HAP-1 (cell line): ENCODE results near the gene PLEKHH3.
"Not testable (repeated sequence)": the region's sequence is repeated elsewhere in the genome, so short reads cannot be mapped to it uniquely, and the experiment has no call there.

Source experiments
- DNase-seq, 2 experiments: peaks; one replicate each; pipeline ENCODE4 v3.0.0-alpha.2; 2016 to 2020; ENCODE audit warnings: low spot score in 2 of 2
- H3K27me3 ChIP-seq: fragments of 250-450 bp; sonication (Bioruptor Pico); 2 replicates; pipeline ENCODE4 v1.5.1; 2020; ENCODE audit warnings: low read depth, mild to moderate bottlenecking, moderate library complexity
- H3K36me3 ChIP-seq: fragments of 250-450 bp; sonication (Bioruptor Pico); replicated peaks from 2 replicates; pipeline ENCODE4 v1.5.1; 2020; ENCODE audit warnings: mild to moderate bottlenecking
- H3K4me1 ChIP-seq: fragments of 250-450 bp; sonication (Bioruptor Pico); 2 replicates; pipeline ENCODE4 v1.5.1; 2020; ENCODE audit warnings: mild to moderate bottlenecking
- H3K4me3 ChIP-seq: fragments of 250-450 bp; sonication (Bioruptor Pico); 2 replicates; pipeline ENCODE4 v1.5.1; 2020; ENCODE audit warnings: mild to moderate bottlenecking, moderate library complexity
- H3K9me3 ChIP-seq: fragments of 250-450 bp; sonication (Bioruptor Pico); 2 replicates; pipeline ENCODE4 v1.5.1; 2020; ENCODE audit warnings: mild to moderate bottlenecking, moderate library complexity
- in situ Hi-C: fragments of 300-500 bp; cut with MboI; formaldehyde crosslinking; loops from 3 replicates; pipeline ENCODE4 v1.14.3; 2020; ENCODE audit warnings: low sequenced_read_pairs, inconsistent platforms, mixed read lengths

The PLEKHH3 gene

DNA sequence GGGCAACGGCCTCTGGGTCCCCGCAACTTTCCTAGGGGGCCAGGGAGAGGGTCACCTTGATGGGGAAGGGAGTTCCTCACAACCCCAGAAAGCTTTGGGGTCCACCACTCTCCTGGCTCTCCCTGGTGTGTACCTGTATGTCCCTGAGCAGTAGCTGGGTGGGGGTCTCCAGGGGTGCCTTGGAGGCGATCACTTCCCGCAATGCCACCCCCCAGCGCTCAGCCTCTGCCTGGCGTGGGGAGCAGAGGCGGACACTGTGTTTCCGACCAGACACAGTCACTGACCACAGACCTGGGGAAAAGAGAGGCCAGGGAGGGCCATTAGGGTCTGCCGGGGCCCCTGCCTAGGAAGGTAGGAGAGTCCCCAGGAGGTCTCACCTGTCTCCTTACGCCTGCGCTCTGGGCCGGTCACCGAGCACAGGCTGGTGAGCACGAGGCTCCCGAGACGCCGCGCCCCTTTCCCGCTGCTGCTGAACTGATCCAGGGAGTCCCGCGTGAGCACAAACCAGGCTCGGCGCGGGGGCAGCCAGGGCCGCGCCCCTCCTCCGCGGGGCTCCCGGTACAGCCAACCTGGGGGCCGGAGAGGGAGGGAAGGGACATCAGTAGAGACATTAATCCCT is 3.4 kb downstream of the PLEKHH3 start:
- peaks cover 47% of the 10 kb centered on the region for H3K36me3 ChIP-seq
- no peak for DNase-seq
- in situ Hi-C loops = no loop called here
- peak overlapping the region; percentile 1; the same call in 1 of the 2 replicates for H3K4me3 ChIP-seq
- no peaks in the 10 kb centered on the region for H3K9me3 ChIP-seq
- peaks cover 14% of the 10 kb centered on the region for H3K4me1 ChIP-seq
- no peaks in the 10 kb centered on the region for H3K27me3 ChIP-seq

DNA sequence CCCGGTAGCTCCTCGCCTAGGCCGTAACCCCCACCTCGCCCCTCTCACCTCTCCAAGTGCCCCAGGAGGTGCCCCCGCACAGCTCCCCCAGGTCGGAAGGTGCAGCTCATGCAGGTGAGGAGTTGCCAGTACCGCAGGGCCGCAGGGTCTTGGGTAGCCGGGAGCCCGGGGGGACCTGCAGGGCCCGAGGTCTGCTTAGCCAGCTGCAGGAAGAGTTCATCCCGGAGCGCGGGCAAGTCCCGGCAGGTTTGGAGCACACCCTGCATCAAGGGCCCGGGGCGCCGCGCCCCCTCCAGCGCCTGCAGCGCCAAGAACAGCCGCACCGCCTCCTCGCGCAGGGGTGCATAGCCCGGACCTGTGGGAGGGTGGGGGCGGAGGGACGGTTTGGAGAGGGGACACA is 4.8 kb downstream of the PLEKHH3 start:
- peaks cover 7% of the 10 kb centered on the region for H3K4me1 ChIP-seq
- DNase-seq = no peak
- no peak overlapping the region for H3K4me3 ChIP-seq
- H3K36me3 ChIP-seq = peaks cover 59% of the 10 kb centered on the region
- H3K9me3 ChIP-seq = no peaks in the 10 kb centered on the region
- H3K27me3 ChIP-seq = no peaks in the 10 kb centered on the region
- in situ Hi-C loops = no loop called here

DNA sequence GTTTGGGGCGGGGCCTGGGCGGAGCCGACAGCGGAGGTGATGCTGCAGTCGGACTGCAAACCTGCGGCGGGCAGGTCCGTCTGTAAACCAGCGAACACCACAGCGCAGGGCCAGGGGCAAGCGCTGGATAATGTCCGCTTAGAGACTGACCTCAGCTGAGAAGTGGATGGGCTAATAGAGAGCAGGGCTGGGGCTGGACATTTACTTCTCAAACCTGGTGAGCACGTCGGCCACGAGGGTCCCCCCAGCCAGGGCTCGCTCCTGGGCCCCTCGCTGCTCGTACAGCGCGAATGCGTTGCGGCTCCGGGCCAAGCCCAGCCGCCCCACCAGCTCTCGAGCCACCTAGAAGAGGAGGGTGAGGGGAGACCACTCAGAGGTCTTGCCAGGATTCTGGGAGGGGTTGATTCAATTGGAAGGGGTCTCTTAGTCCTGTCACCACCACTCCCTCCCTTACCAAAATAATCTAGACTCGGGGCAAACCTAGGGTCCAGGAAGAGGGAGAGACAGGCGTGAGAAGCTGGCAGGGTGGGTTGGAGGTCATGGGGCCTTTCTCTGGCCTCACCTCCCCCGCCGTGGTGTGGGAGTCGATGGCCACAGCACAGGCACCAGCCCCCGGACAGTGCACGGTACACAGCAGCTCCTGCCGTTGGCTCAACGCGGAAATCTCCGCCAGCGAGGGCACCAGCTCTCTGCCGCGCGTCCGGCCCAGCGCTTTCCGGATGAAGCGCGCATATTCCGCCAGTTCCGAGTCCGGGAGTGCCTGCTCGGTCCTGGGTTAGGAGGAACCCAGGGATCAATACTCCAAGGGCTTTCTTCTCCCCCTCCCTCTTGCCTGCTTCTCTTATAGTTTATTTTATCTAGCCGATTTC is 5.8 kb downstream of the PLEKHH3 start:
- no peak overlapping the region for H3K4me3 ChIP-seq
- no peaks in the 10 kb centered on the region for H3K9me3 ChIP-seq
- no peaks in the 10 kb centered on the region for H3K27me3 ChIP-seq
- no peak for DNase-seq
- in situ Hi-C loops = no loop called here
- peaks cover 59% of the 10 kb centered on the region for H3K36me3 ChIP-seq
- H3K4me1 ChIP-seq = peaks cover 7% of the 10 kb centered on the region

DNA sequence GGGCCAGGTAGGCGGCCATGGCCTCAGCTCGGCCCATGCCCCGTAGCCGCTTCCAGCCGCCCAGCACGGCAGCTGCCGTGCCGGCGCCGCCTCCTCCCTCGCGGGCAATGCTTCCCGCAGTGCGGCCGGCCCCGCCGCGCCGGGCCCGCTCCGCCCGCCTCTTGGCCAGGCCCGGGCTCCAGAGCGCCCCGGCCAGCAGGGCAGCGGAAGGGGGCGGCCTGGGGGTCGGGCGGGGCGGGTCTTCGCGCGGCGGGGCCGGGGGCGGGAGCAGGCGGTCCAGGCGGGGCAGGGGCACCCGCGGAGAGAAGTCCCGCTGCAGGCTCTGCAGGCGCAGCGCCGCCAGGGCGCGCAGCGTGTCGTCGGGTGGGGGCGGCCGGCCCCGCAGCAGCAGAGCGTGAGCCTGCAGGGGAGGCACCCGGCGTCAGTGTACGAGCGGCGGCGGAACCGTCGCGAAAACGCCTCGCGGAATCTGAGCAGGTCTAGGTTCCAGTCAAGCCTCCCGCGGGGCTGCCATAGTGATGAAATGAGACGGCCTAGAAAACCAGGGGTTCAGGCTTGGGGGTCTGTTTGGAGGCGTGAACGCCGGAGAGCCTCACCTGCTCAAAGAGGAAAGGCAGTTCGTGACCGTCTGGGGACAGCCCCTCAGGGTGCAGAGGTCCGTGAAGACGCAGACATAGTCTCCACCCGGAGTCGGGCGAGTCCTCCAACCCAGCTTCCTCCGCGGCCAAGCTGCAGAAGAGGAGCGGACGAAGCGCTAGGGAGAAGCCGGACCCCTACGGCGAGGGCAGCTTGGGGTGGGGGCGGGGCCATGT is 6.6 kb downstream of the PLEKHH3 start:
- Histone ChIP-seq H3K4me1 (peaks cover 7% of the 10 kb centered on the region), H3K9me3 (no peaks in the 10 kb centered on the region), H3K27me3 (no peaks in the 10 kb centered on the region), H3K4me3 (no peak overlapping the region), H3K36me3 (peaks cover 59% of the 10 kb centered on the region)
- in situ Hi-C loops = no loop called here
- DNase-seq = no peak

DNA sequence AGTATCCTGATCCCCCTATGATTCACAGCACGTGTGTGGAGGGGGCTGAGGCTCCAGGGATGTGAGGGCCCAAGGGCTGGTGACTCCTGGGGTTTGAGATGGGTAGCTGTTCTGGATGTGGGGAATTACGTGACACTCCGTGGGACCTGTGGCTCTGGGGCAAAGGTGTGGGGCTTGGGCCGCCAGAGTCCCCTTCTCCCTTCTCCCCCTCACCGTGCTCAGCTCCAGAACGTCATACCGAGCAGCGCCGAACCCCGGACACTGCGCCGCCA is 7.2 kb downstream of the PLEKHH3 start:
- H3K9me3 ChIP-seq = no peaks in the 10 kb centered on the region
- peaks cover 5% of the 10 kb centered on the region for H3K4me1 ChIP-seq
- in situ Hi-C loops = no loop called here
- peaks cover 59% of the 10 kb centered on the region for H3K36me3 ChIP-seq
- H3K27me3 ChIP-seq = no peaks in the 10 kb centered on the region
- DNase-seq = no peak
- no peak overlapping the region for H3K4me3 ChIP-seq

DNA sequence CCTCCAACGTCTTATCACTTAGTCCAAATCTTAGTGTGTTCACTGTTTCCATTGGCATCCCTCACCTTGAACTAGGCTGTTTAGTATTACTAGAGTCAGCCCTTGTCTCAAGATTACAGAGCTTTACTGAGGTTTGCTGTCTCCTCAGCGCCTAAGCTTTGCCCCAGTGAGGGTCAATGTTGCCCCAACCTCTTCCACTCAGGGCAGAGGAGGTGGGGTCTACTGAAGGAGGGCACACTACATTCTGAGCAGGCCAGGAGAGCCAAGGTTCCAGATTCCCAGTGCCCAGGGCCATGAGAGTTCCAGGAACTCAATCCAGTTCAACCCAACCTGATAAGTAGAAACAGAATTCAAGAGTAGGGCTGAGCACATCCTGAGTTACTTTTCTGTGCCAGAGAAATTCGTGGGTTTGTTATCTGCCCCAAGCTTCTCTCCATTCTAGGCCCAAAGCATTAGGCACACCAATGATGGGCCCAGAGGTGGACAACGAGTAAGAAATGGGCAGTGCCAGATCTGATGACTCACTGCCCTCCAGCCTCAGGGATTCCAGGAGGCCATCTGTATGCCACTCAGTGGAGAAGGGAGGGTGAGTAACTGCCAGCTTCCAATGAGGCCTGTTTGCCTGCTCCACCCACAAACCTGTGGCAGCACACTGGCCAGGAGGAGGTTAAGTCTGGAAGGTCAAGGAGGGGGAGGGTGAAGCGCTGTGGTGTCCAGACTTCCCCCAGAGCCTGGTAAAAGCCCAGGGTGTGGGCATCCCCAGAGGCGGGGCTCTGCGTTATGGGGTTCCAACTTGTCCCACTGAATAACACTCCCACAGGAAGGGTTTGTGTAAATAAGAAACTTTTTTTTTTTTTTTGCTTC is 9.5 kb downstream of the PLEKHH3 start:
- DNase-seq = no peak
- Histone ChIP-seq H3K9me3 (no peaks in the 10 kb centered on the region), H3K4me1 (no peaks in the 10 kb centered on the region), H3K4me3 (no peak overlapping the region), H3K36me3 (peaks cover 46% of the 10 kb centered on the region), H3K27me3 (no peaks in the 10 kb centered on the region)
- in situ Hi-C loops = no loop called here

DNA sequence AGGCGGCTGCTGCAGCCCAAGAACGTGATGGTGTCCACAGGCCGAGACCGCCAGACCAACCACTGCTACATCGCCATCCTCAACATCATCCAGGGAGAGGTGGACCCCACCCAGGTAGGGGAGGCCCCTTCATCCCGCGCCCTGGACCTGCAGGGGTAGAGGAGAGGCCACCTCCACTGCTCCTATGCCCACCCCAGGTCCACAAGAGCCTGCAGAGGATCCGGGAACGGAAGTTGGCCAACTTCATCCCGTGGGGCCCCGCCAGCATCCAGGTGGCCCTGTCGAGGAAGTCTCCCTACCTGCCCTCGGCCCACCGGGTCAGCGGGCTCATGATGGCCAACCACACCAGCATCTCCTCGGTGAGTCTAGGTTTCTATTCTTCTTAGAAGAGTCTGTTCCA is 10.7 kb downstream of the PLEKHH3 start:
- H3K9me3 ChIP-seq, H3K4me1 ChIP-seq, DNase-seq, in situ Hi-C loops, H3K4me3 ChIP-seq, H3K27me3 ChIP-seq: not testable (repeated sequence)
- H3K36me3 ChIP-seq = peaks cover 36% of the 10 kb centered on the region

DNA sequence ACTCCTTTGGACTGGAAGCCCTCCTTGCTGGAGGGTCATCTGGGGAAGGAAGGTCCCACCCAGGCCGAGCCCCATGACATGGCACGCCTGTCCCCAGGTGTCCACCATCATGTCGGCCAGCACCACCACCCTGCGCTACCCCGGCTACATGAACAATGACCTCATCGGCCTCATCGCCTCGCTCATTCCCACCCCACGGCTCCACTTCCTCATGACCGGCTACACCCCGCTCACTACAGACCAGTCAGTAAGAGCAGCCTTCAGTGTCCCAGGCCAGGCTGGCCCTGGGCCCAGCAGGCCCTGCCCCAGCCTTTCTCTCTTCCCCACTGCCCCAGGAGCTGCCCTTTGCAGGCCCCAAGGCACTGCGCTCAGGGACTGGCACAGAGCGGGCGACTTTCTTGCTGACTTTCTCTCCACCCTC is 11.2 kb downstream of the PLEKHH3 start:
- in situ Hi-C loops = no loop called here
- Histone ChIP-seq H3K27me3 (no peaks in the 10 kb centered on the region), H3K4me1 (peaks cover 11% of the 10 kb centered on the region), H3K36me3 (peaks cover 30% of the 10 kb centered on the region), H3K9me3 (no peaks in the 10 kb centered on the region; the same call in 1 of the 2 replicates), H3K4me3 (no peak overlapping the region)
- DNase-seq = no peak

DNA sequence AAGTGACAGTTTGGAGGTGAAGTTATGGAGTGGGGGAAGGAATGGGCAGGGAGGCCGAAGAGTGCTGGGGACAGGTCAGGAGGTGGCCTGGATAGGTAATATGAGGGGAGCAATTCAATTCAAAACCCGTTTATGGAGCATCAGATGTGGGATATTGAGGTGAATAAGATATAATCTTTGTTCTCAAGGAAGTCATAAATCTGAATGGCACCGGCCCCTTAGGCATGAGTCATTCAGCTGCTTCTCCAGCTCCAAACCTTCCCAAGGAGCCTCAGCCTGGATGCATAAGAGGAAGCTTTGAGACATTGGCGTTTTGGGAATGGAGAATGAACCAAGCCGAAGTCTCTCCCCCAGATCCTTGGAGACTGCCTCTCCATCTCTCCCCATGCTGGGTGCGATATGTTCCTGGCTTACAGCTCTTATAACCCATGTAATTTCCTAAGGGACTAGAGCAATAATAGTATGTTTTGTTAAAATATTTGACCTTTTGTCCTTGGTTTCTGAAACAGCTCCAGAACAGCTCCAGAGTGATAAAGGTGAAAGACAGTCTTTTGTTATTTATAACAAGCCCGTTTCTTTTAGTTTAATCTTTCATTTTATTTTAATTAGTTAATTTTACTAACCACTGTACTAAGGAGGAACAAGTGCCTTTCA is 16.0 kb downstream of the PLEKHH3 start:
- H3K36me3 ChIP-seq = no peaks in the 10 kb centered on the region
- in situ Hi-C loops = no loop called here
- H3K9me3 ChIP-seq = peaks cover 2% of the 10 kb centered on the region; the same call in 1 of the 2 replicates
- DNase-seq = peak; percentile 42 to 46
- H3K4me3 ChIP-seq = no peak overlapping the region
- H3K4me1 ChIP-seq = peaks cover 15% of the 10 kb centered on the region
- H3K27me3 ChIP-seq = no peaks in the 10 kb centered on the region

DNA sequence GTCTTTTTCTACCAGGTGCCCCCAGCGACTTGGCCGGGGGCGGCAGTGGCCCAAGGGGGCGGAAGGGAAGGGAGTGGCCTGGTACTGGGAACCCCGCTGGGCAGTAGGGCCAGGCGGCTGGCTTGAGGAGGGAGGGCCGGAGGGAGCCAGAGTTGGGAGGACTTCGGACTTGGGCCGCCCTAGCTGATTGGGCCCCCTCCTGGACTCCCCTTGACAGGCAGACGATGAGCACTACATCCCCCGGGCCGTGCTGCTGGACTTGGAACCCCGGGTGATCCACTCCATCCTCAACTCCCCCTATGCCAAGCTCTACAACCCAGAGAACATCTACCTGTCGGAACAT is 16.9 kb downstream of the PLEKHH3 start:
- H3K36me3 ChIP-seq, H3K27me3 ChIP-seq, H3K9me3 ChIP-seq, in situ Hi-C loops, H3K4me3 ChIP-seq, DNase-seq: not testable (repeated sequence)
- peaks cover 15% of the 10 kb centered on the region for H3K4me1 ChIP-seq

DNA sequence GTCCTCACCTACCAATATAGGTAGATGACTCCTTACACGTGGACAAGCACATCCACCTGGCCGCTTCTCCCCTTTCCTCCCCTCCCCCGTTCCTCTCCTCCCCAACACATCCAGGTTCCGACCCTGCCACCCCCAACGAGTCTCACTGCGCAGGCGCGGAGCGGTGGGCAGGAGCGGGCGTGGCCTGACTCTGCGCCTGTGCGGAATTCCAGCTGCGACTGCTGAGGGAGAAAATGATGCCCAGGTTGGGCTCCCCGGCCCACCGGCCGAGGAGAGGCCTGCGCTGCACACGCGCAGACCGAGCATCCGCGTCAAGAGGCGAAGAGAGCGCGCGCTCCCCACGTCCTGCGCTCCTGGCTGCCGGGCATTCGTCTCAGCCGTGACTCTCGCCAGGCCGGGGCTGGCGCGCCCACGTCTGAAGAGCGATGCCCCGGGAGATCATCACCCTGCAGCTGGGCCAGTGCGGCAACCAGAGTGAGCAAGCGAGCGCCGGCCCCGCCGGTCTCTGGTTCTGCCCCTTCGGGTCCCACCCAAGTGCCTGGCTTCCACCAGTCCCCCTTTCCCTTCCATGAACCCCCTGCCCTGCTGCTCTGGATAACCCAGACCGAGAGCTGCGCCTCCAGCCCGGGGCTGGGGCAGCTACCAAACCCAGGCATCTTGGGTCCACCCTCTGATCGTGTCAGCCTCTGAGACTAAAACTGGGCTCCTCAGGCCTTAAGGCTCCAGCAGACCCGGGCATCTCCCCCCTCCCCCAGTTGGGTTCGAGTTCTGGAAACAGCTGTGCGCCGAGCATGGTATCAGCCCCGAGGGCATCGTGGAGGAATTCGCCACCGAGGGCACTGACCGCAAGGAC is 17.5 kb downstream of the PLEKHH3 start, which contains the start of gene TUBG2:
Gene TUBG2 (plus strand): TSS at position 206 of the 853 bp plus-strand sequence. CDS start 220 bp downstream, at position 426.
- H3K36me3 ChIP-seq = no peaks in the 10 kb centered on the region
- in situ Hi-C loops = no loop called here
- no peaks in the 10 kb centered on the region for H3K27me3 ChIP-seq
- peaks cover 15% of the 10 kb centered on the region for H3K4me1 ChIP-seq
- H3K4me3 ChIP-seq = no peak within 1 kb of the TSS
- no peak for DNase-seq
- H3K9me3 ChIP-seq = peaks cover 2% of the 10 kb centered on the region; the same call in 1 of the 2 replicates

DNA sequence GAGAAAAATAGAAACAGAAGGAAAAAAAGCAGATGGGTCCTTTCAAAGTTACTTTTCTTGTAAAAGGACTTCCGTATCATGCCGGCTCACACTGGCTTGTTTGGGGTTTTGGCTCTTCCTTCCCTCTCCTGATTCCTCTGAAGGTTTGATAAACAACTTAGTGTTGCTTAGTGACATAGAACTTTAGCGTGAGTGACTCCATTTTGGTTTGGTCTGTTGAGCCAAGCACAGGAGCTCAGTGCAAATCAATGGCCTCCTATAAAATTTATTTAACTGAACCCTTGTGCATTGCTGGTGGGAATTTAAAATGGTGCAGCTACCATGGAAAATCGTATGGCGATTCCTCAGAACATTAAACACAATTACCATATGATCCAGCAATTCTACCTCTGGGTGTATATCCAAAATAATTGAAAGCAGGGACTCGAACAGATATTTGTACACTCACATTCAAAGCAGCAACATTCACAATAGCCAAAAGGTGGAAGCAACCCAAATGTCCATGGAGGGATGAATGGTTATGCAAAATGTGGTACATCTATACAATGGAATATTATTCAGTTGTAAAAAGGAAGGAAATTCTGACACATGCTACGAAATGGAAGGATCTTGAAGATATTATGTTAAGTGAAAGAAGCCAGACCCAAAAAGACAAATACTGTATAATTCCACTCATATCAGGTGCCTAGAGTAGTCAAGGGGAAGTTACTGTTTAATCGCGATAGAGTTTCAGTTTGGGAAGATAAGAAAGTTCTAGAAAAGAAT is 18.8 kb downstream of the PLEKHH3 start:
- in situ Hi-C loops = no loop called here
- peaks cover 2% of the 10 kb centered on the region; the same call in 1 of the 2 replicates for H3K9me3 ChIP-seq
- peaks cover 15% of the 10 kb centered on the region for H3K4me1 ChIP-seq
- no peak for DNase-seq
- no peaks in the 10 kb centered on the region for H3K27me3 ChIP-seq
- no peaks in the 10 kb centered on the region for H3K36me3 ChIP-seq
- no peak overlapping the region for H3K4me3 ChIP-seq
